Liver (tissue), 9 donors: ENCODE data around the gene HSP90AB1. TPM values are rescaled to one million over a fixed set of nuclear protein-coding genes. Genes with fewer than 3 reads are reported as not detected.

ENCODE experiments used
- DNase-seq: peaks from one replicate; pipeline ENCODE4 v3.0.0-alpha.2; 2017; ENCODE audit warnings: low spot score
- H3K27ac ChIP-seq, 2 donors: one replicate each; pipeline ENCODE4 v1.7.0; 2013; ENCODE audit warnings: inconsistent platforms in 2 of 2, low read length in 2 of 2, control low read depth in 1 of 2, low read depth in 1 of 2, mild to moderate bottlenecking in 1 of 2
- H3K27me3 ChIP-seq, 4 donors: one replicate each; pipeline versions ENCODE4 v1.6.1 to v1.7.0; 2013; ENCODE audit warnings: low read length in 3 of 4, inconsistent platforms in 1 of 4, mild to moderate bottlenecking in 1 of 4, moderate library complexity in 1 of 4; ENCODE audit not compliant: control insufficient read depth in 4 of 4, insufficient read depth in 4 of 4
- H3K36me3 ChIP-seq, 4 donors: one replicate each; pipeline versions ENCODE4 v1.6.1 to v1.7.0; 2013; ENCODE audit warnings: low read length in 3 of 4, mild to moderate bottlenecking in 3 of 4, low read depth in 1 of 4, moderate library complexity in 1 of 4; ENCODE audit not compliant: control insufficient read depth in 4 of 4, insufficient read depth in 3 of 4
- H3K4me1 ChIP-seq, 4 donors: one replicate each; pipeline versions ENCODE4 v1.6.1 to v1.7.0; 2013; ENCODE audit warnings: low read length in 3 of 4, mild to moderate bottlenecking in 3 of 4, moderate library complexity in 1 of 4; ENCODE audit not compliant: control insufficient read depth in 4 of 4, insufficient read depth in 4 of 4
- H3K4me3 ChIP-seq, 3 donors: one replicate each; pipeline versions ENCODE4 v1.6.1 to v1.7.0; 2013; ENCODE audit warnings: low read length in 3 of 3, control low read depth in 1 of 3, low read depth in 1 of 3, mild to moderate bottlenecking in 1 of 3
- H3K9ac ChIP-seq, 2 donors: one replicate each; pipeline ENCODE4 v1.7.0; 2013; ENCODE audit warnings: low read length in 2 of 2, mild to moderate bottlenecking in 2 of 2, moderate library complexity in 2 of 2, control low read depth in 1 of 2, low read depth in 1 of 2
- H3K9me3 ChIP-seq, 4 donors: one replicate each; pipeline versions ENCODE4 v1.6.1 to v1.7.0; 2013; ENCODE audit warnings: low read length in 3 of 4; ENCODE audit not compliant: control insufficient read depth in 4 of 4
- ATF3 ChIP-seq: IDR thresholded peaks from 2 replicates; pipeline ENCODE4 v1.6.1; 2016; ENCODE audit warnings: antibody characterized with exemption
- EGR1 ChIP-seq, 2 donors: IDR thresholded peaks; 2 replicates each; pipeline ENCODE4 v1.6.1; 2016 to 2018; ENCODE audit warnings: antibody characterized with exemption in 2 of 2, low read depth in 2 of 2
- FOXA1 ChIP-seq: IDR thresholded peaks from 2 replicates; pipeline ENCODE4 v1.6.1; 2016; ENCODE audit warnings: antibody characterized with exemption
- FOXA2 ChIP-seq: IDR thresholded peaks from 2 replicates; pipeline ENCODE4 v1.6.1; 2016; ENCODE audit warnings: antibody characterized with exemption
- GABPA ChIP-seq, 2 donors: IDR thresholded peaks in 1 of 2; conservative IDR thresholded peaks in 1 of 2; 2 replicates each; pipeline ENCODE4 v1.6.1; 2016; ENCODE audit warnings: antibody characterized with exemption in 2 of 2, mild to moderate bottlenecking in 1 of 2, moderate library complexity in 1 of 2
- HNF4A ChIP-seq, 2 donors: conservative IDR thresholded peaks; 2 replicates each; pipeline ENCODE4 v1.6.1; 2016; ENCODE audit warnings: antibody characterized with exemption in 2 of 2, mild to moderate bottlenecking in 2 of 2
- HNF4G ChIP-seq: IDR thresholded peaks from 2 replicates; pipeline ENCODE4 v1.6.1; 2016; ENCODE audit warnings: antibody characterized with exemption
- JUND ChIP-seq, 2 donors: IDR thresholded peaks; 2 replicates each; pipeline ENCODE4 v1.6.1; 2016; ENCODE audit warnings: antibody characterized with exemption in 2 of 2
- MAX ChIP-seq: IDR thresholded peaks from 2 replicates; pipeline ENCODE4 v1.6.1; 2016; ENCODE audit warnings: antibody characterized with exemption
- NR2F2 ChIP-seq: IDR thresholded peaks from 2 replicates; pipeline ENCODE4 v1.6.1; 2016; ENCODE audit warnings: antibody characterized with exemption
- RAD21 ChIP-seq, 2 donors: IDR thresholded peaks; 2 replicates each; pipeline ENCODE4 v1.6.1; 2016; ENCODE audit warnings: antibody characterized with exemption in 2 of 2, mild to moderate bottlenecking in 2 of 2
- REST ChIP-seq: IDR thresholded peaks from 2 replicates; pipeline ENCODE4 v1.6.1; 2016; ENCODE audit warnings: antibody characterized with exemption, mild to moderate bottlenecking
- RXRA ChIP-seq, 2 donors: IDR thresholded peaks; 2 replicates each; pipeline ENCODE4 v1.6.1; 2017 to 2018; ENCODE audit warnings: antibody characterized with exemption in 2 of 2, mild to moderate bottlenecking in 1 of 2
- SP1 ChIP-seq: IDR thresholded peaks from 2 replicates; pipeline ENCODE4 v1.6.1; 2018; ENCODE audit warnings: antibody characterized with exemption, mild to moderate bottlenecking
- TAF1 ChIP-seq: conservative IDR thresholded peaks from 2 replicates; pipeline ENCODE4 v1.6.1; 2016; ENCODE audit warnings: antibody characterized with exemption, mild to moderate bottlenecking
- YY1 ChIP-seq: IDR thresholded peaks from 2 replicates; pipeline ENCODE4 v1.6.1; 2016; ENCODE audit warnings: antibody characterized with exemption, mild to moderate bottlenecking
- WGBS: extraction: QIAGEN DNeasy Blood & Tissue Kit; methylation state at CpG from one replicate; pipeline ENCODE4 v1.1.7; 2013; 5-methylcytosine and 5-hydroxymethylcytosine counted together
- polyA plus RNA-seq, 2 donors: library from polyadenylated mRNA; stranded (reverse) in 1 of 2; unstranded in 1 of 2; fragments of 200-250 nt in 1 of 2; fragments of >200 nt in 1 of 2; fragmentation: Nextera tagmentation in 1 of 2; extraction: Ambion mirVana in 1 of 2; gene quantifications; one replicate each; pipeline versions ENCODE4 v1.2.1 to v1.2.3, GENCODE V29; 2013 to 2015
- total RNA-seq, 2 donors: library from RNA; depleted of rRNA; stranded (reverse); fragments of >200 nt; gene quantifications; one replicate each; pipeline ENCODE4 v1.2.3, GENCODE V29; 2014
- TF ChIP-seq, protein P1 (sequence below): fragments of 150-350 bp; IDR thresholded peaks from 2 replicates; pipeline ENCODE4 v1.5.1; 2017; ENCODE audit warnings: improper control_type of control experiment, low read depth, low read length; ENCODE audit not compliant: missing input control
- TF ChIP-seq, protein P2 (sequence below): IDR thresholded peaks from 2 replicates; pipeline ENCODE4 v1.6.1; 2016; ENCODE audit warnings: antibody characterized with exemption
- donor health status: healthy.
- donor health status: healthy.
- donor health status: healthy.
- donor health status: healthy.
- donor health status: healthy.

Gene HSP90AB1
- total and polyA plus RNA-seq, 4 donors, result 129 to 281 (median 203) TPM

GRCh38 chr6:44301782-44302564 is 55.1 kb downstream of the HSP90AB1 start:
- H3K36me3 ChIP-seq, result peaks cover 7 to 67% (median 30%) of the 10 kb centered on the region in 4 donors
- H3K9me3 ChIP-seq, result no peaks in the 10 kb centered on the region
- H3K27ac ChIP-seq, result no peak overlapping the region
- H3K4me1 ChIP-seq, result peaks cover 7 to 10% (median 10%) of the 10 kb centered on the region in 4 donors
- no peak overlapping the region for H3K9ac ChIP-seq
- TF ChIP-seq HNF4G (no peak), JUND (IDR thresholded peaks at IDR 0.05) (no peak), MAX (no peak), RXRA (IDR thresholded peaks at IDR 0.05) (no peak), ATF3 (no peak), RAD21 (IDR thresholded peaks at IDR 0.05) (no peak), SP1 (no peak), REST (no peak), EGR1 (IDR thresholded peaks at IDR 0.05; ENCODE audit: low read depth in 2 of 2) (no peak), HNF4A (conservative IDR thresholded peaks at IDR 0.05) (no peak), YY1 (no peak), GABPA (IDR thresholded peaks at IDR 0.05 in 1 of 2, conservative IDR thresholded peaks at IDR 0.05 in 1 of 2) (no peak), TAF1 (no peak), FOXA2 (no peak), FOXA1 (no peak), NR2F2 (no peak)
- TF ChIP-seq, protein P1, sequence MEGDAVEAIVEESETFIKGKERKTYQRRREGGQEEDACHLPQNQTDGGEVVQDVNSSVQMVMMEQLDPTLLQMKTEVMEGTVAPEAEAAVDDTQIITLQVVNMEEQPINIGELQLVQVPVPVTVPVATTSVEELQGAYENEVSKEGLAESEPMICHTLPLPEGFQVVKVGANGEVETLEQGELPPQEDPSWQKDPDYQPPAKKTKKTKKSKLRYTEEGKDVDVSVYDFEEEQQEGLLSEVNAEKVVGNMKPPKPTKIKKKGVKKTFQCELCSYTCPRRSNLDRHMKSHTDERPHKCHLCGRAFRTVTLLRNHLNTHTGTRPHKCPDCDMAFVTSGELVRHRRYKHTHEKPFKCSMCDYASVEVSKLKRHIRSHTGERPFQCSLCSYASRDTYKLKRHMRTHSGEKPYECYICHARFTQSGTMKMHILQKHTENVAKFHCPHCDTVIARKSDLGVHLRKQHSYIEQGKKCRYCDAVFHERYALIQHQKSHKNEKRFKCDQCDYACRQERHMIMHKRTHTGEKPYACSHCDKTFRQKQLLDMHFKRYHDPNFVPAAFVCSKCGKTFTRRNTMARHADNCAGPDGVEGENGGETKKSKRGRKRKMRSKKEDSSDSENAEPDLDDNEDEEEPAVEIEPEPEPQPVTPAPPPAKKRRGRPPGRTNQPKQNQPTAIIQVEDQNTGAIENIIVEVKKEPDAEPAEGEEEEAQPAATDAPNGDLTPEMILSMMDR, result no peak
- TF ChIP-seq, protein P2, sequence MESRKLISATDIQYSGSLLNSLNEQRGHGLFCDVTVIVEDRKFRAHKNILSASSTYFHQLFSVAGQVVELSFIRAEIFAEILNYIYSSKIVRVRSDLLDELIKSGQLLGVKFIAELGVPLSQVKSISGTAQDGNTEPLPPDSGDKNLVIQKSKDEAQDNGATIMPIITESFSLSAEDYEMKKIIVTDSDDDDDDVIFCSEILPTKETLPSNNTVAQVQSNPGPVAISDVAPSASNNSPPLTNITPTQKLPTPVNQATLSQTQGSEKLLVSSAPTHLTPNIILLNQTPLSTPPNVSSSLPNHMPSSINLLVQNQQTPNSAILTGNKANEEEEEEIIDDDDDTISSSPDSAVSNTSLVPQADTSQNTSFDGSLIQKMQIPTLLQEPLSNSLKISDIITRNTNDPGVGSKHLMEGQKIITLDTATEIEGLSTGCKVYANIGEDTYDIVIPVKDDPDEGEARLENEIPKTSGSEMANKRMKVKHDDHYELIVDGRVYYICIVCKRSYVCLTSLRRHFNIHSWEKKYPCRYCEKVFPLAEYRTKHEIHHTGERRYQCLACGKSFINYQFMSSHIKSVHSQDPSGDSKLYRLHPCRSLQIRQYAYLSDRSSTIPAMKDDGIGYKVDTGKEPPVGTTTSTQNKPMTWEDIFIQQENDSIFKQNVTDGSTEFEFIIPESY, result no peak
- no peak for DNase-seq
- 92% methylated on average over 14 of the region's 14 CpGs for WGBS
- no peak overlapping the region for H3K4me3 ChIP-seq
- H3K27me3 ChIP-seq, result no peaks in the 10 kb centered on the region
